ENCODE measurements around the gene SERINC4.
"Not testable (repeated sequence)": the region's sequence is repeated elsewhere in the genome, so short reads cannot be mapped to it uniquely, and the experiment has no call there.

Gene SERINC4

GRCh38 chr15:43828061-43828657 lies 28.1 kb upstream of the SERINC4 start:
- TF ChIP-seq EZH2 (IDR thresholded peaks at IDR 0.05; ENCODE audit: borderline replicate concordance, low read length) (no peak), CTCF (IDR thresholded peaks at IDR 0.05; ENCODE audit: low read length) (no peak)
- Histone ChIP-seq H4K20me1 (ENCODE audit: insufficient read depth, low read length) (no peaks in the 10 kb centered on the region), H3K9me2 (ENCODE audit: low read depth, low read length) (no peaks in the 10 kb centered on the region), H3K4me3 (ENCODE audit: low read depth, low read length, poor library complexity, severe bottlenecking) (peak overlapping the region; percentile 80), H3F3A (ENCODE audit: insufficient read depth, low read length) (no peaks in the 10 kb centered on the region), H3K27me3 (ENCODE audit: insufficient read depth, low read length) (no peaks in the 10 kb centered on the region), H3K4me2 (ENCODE audit: low read length) (peak overlapping the region; percentile 90), H2AFZ (ENCODE audit: low read length) (no peak overlapping the region), H3K9ac (ENCODE audit: low read length) (peak overlapping the region; percentile 88), H3K79me2 (ENCODE audit: insufficient read depth, low read length) (peaks cover 72% of the 10 kb centered on the region), H3K9me3 (ENCODE audit: low read length) (no peaks in the 10 kb centered on the region), H3K4me1 (ENCODE audit: insufficient read depth, low read length, severe bottlenecking) (peaks cover 68% of the 10 kb centered on the region), H3K36me3 (ENCODE audit: insufficient read depth, low read length) (peaks cover 51% of the 10 kb centered on the region), H3K27ac (ENCODE audit: low read depth, low read length, poor library complexity, severe bottlenecking) (peak overlapping the region; percentile 81)

GRCh38 chr15:43826508-43827341 lies 26.7 kb upstream of the SERINC4 start, which contains the start of gene WDR76:
Gene WDR76, plus strand, starts transcription at chr15:43827002. Its CDS starts 31 bp downstream, at chr15:43827033.
- Histone ChIP-seq H3K36me3 (ENCODE audit: insufficient read depth, low read length) (peaks cover 40% of the 10 kb centered on the region), H3K9me2 (ENCODE audit: low read depth, low read length) (no peaks in the 10 kb centered on the region), H3K4me2 (ENCODE audit: low read length) (peak within 1 kb of the TSS; percentile 90), H3K4me3 (ENCODE audit: low read depth, low read length, poor library complexity, severe bottlenecking) (peak within 1 kb of the TSS; percentile 80), H2AFZ (ENCODE audit: low read length) (no peak within 1 kb of the TSS), H3K27me3 (ENCODE audit: insufficient read depth, low read length) (no peaks in the 10 kb centered on the region), H3K9me3 (ENCODE audit: low read length) (no peaks in the 10 kb centered on the region), H3K27ac (ENCODE audit: low read depth, low read length, poor library complexity, severe bottlenecking) (peak within 1 kb of the TSS; percentile 81), H3K4me1 (ENCODE audit: insufficient read depth, low read length, severe bottlenecking) (peaks cover 67% of the 10 kb centered on the region), H3K9ac (ENCODE audit: low read length) (peak within 1 kb of the TSS; percentile 88), H4K20me1 (ENCODE audit: insufficient read depth, low read length) (no peaks in the 10 kb centered on the region), H3K79me2 (ENCODE audit: insufficient read depth, low read length) (peaks cover 74% of the 10 kb centered on the region), H3F3A (ENCODE audit: insufficient read depth, low read length) (no peaks in the 10 kb centered on the region)
- TF ChIP-seq EZH2 (IDR thresholded peaks at IDR 0.05; ENCODE audit: borderline replicate concordance, low read length) = no peak
- no peak for TF ChIP-seq CTCF (IDR thresholded peaks at IDR 0.05; ENCODE audit: low read length)

GRCh38 chr15:43826029-43826507 lies 26.0 kb upstream of the SERINC4 start:
- H3K4me2 ChIP-seq (ENCODE audit: low read length) = peak overlapping the region; percentile 90
- TF ChIP-seq EZH2 (IDR thresholded peaks at IDR 0.05; ENCODE audit: borderline replicate concordance, low read length) (no peak), CTCF (IDR thresholded peaks at IDR 0.05; ENCODE audit: low read length) (no peak)
- H3K36me3 ChIP-seq (ENCODE audit: insufficient read depth, low read length) = peaks cover 40% of the 10 kb centered on the region
- peaks cover 74% of the 10 kb centered on the region for H3K79me2 ChIP-seq (ENCODE audit: insufficient read depth, low read length)
- peak overlapping the region; percentile 80 for H3K4me3 ChIP-seq (ENCODE audit: low read depth, low read length, poor library complexity, severe bottlenecking)
- peak overlapping the region; percentile 81 for H3K27ac ChIP-seq (ENCODE audit: low read depth, low read length, poor library complexity, severe bottlenecking)
- H2AFZ ChIP-seq (ENCODE audit: low read length) = no peak overlapping the region
- peaks cover 67% of the 10 kb centered on the region for H3K4me1 ChIP-seq (ENCODE audit: insufficient read depth, low read length, severe bottlenecking)
- no peaks in the 10 kb centered on the region for H3K27me3 ChIP-seq (ENCODE audit: insufficient read depth, low read length)
- no peaks in the 10 kb centered on the region for H3K9me2 ChIP-seq (ENCODE audit: low read depth, low read length)
- H3K9me3 ChIP-seq (ENCODE audit: low read length) = no peaks in the 10 kb centered on the region
- H3K9ac ChIP-seq (ENCODE audit: low read length) = peak overlapping the region; percentile 88; the same call in 1 of the 2 replicates
- H3F3A ChIP-seq (ENCODE audit: insufficient read depth, low read length) = no peaks in the 10 kb centered on the region
- H4K20me1 ChIP-seq (ENCODE audit: insufficient read depth, low read length) = no peaks in the 10 kb centered on the region

GRCh38 chr15:43825305-43825704 lies 25.3 kb upstream of the SERINC4 start:
- not testable (repeated sequence) for H2AFZ ChIP-seq (ENCODE audit: low read length); H3K9me3 ChIP-seq (ENCODE audit: low read length); H4K20me1 ChIP-seq (ENCODE audit: insufficient read depth, low read length); H3F3A ChIP-seq (ENCODE audit: insufficient read depth, low read length); H3K27me3 ChIP-seq (ENCODE audit: insufficient read depth, low read length); H3K4me3 ChIP-seq (ENCODE audit: low read depth, low read length, poor library complexity, severe bottlenecking); H3K9me2 ChIP-seq (ENCODE audit: low read depth, low read length)
- Histone ChIP-seq H3K36me3 (ENCODE audit: insufficient read depth, low read length) (peaks cover 38% of the 10 kb centered on the region), H3K9ac (ENCODE audit: low read length) (peak overlapping the region; percentile 99), H3K27ac (ENCODE audit: low read depth, low read length, poor library complexity, severe bottlenecking) (peak overlapping the region; percentile 81), H3K4me2 (ENCODE audit: low read length) (peak overlapping the region; percentile 81; the same call in 1 of the 2 replicates), H3K4me1 (ENCODE audit: insufficient read depth, low read length, severe bottlenecking) (peaks cover 63% of the 10 kb centered on the region), H3K79me2 (ENCODE audit: insufficient read depth, low read length) (peaks cover 74% of the 10 kb centered on the region)
